Erythroblast (primary cell): ENCODE data around the gene STOML2.
"Not testable (repeated sequence)": the region's sequence is repeated elsewhere in the genome, so short reads cannot be mapped to it uniquely, and the experiment has no call there.

Experiments
- DNase-seq, 2 experiments: peaks; one replicate each; lab custom pipeline; 2025; lab: John Stamatoyannopoulos, UW
- GATA1 ChIP-seq: IDR thresholded peaks from 2 replicates; pipeline ENCODE4 v1.6.1; 2011; ENCODE audit warnings: low read depth, mild to moderate bottlenecking, control low read depth, low read length, moderate library complexity
- POLR2A ChIP-seq: IDR thresholded peaks from 2 replicates; pipeline ENCODE4 v1.6.1; 2011; ENCODE audit warnings: mild to moderate bottlenecking, low read length

STOML2 gene

GRCh38 chr9:35102769-35103659 lies at the start of gene STOML2:
STOML2 (minus strand) TSS chr9:35103131; CDS start chr9:35103094, 37 bp downstream.
- DNase-seq: peak; percentile 96 to 97
- TF ChIP-seq POLR2A (peak; percentile 85), GATA1 (no peak)

GRCh38 chr9:35147941-35148563 lies 45.1 kb upstream of the STOML2 start:
- not testable (repeated sequence) for DNase-seq

GRCh38 chr9:35142037-35142436 lies 39.1 kb upstream of the STOML2 start:
- TF ChIP-seq POLR2A (no peak), GATA1 (no peak)
- no peak for DNase-seq

GRCh38 chr9:35140093-35140492 lies 37.2 kb upstream of the STOML2 start:
- no peak for TF ChIP-seq GATA1
- no peak for TF ChIP-seq POLR2A
- no peak for DNase-seq

- no peak for TF ChIP-seq GATA1
- no peak for TF ChIP-seq POLR2A
- DNase-seq: no peak
Measured at GRCh38 chr9:35136866-35137265, 33.9 kb upstream of the STOML2 start.

- no peak for DNase-seq
- no peak for TF ChIP-seq POLR2A
- no peak for TF ChIP-seq GATA1
Measured at GRCh38 chr9:35135988-35136387, 33.1 kb upstream of the STOML2 start.

GRCh38 chr9:35134920-35135319 lies 32.0 kb upstream of the STOML2 start:
- TF ChIP-seq GATA1 (no peak), POLR2A (no peak)
- DNase-seq: no peak

- DNase-seq: peak; percentile 91 to 95
- TF ChIP-seq GATA1: no peak
- TF ChIP-seq POLR2A: no peak
Measured at GRCh38 chr9:35116898-35117551, 14.1 kb upstream of the STOML2 start.

- TF ChIP-seq POLR2A (no peak), GATA1 (no peak)
- no peak for DNase-seq
Measured at GRCh38 chr9:35116539-35116897, 13.6 kb upstream of the STOML2 start.

- TF ChIP-seq POLR2A (peak; percentile 58), GATA1 (no peak)
- peak; percentile 95 for DNase-seq
Measured at GRCh38 chr9:35115680-35116538, 13.0 kb upstream of the STOML2 start, which contains the start of gene ATOSB. ATOSB (minus strand) TSS chr9:35115862; CDS start chr9:35108274, 7,588 bp downstream.

GRCh38 chr9:35114840-35115628 lies 12.1 kb upstream of the STOML2 start:
- peak; percentile 78 to 82 for DNase-seq

GRCh38 chr9:35114113-35114839 lies 11.3 kb upstream of the STOML2 start:
- TF ChIP-seq POLR2A (peak; percentile 51), GATA1 (no peak)
- peak; percentile 92 for DNase-seq

More at GRCh38 chr9:35114840-35115628, 12.1 kb upstream of the STOML2 start:
- no peak for TF ChIP-seq GATA1
- TF ChIP-seq POLR2A: no peak
